Measurements from ENCODE around the gene LRMDA. TPM values are rescaled to one million over a fixed set of nuclear protein-coding genes. Genes with fewer than 3 reads are reported as not detected.

LRMDA gene
- polyA plus RNA-seq, 3 donors = 7.2 to 20.6 (median 14.4) TPM

DNA sequence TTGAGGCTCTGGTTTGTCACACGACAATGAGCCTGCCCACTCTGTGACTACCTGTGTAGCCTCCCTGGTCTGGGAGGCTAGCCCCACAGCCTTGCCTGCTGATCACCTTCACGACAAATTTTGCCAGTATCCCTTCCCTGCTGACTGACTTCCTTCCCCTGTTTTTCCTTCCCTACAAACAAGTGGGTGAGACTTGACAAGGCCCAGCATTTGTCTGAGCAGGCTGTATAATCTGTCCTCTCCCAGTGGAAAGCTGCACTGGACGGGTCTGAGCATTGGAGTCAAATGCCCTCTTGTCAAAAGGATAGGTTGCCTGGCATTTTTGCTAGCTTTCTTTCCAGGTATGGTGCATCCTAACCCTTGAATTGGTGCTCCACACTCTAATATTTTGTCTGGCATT, 1117.7 kb downstream of the LRMDA start:
- WGBS, 3 donors = 77 to 81% (median 77%) methylated on average over 3 of the region's 3 CpGs
- no peak overlapping the region for H3K27ac ChIP-seq (ENCODE audit: low read depth, low read length)

GRCh38 chr10:76550806-76551205, 1119.4 kb downstream of the LRMDA start:
- H3K27ac ChIP-seq (ENCODE audit: low read depth, low read length) = no peak overlapping the region
- 35 to 82% (median 71%) methylated on average over 1 of the region's 1 CpG for WGBS, 3 donors

GRCh38 chr10:76552091-76552873, 1120.9 kb downstream of the LRMDA start:
- no peak overlapping the region for H3K27ac ChIP-seq (ENCODE audit: low read depth, low read length)
- WGBS, 3 donors = 90 to 96% (median 91%) methylated on average over 1 of the region's 1 CpG

GRCh38 chr10:76553263-76554032, 1122.0 kb downstream of the LRMDA start:
- WGBS, 3 donors = 89 to 95% (median 93%) methylated on average over 17 of the region's 17 CpGs
- no peak overlapping the region for H3K27ac ChIP-seq (ENCODE audit: low read depth, low read length)

DNA sequence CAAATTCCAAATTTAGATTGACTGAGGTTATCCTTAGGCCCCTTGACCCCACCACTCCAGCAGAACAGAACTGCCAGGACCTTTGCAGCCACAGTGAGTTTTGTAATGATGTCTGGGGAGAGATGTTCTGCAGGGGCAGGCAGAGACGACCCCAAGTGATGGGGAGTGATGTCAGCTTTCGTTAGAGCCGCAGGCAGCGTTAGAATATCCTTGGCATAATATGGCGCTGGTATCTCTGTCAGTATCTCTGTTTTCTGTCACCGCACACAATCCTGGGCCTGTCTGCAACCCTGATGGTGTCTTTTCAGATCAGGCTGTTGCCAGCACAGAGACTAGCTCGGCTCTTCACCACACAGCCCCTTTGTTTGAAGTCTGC, 1122.6 kb downstream of the LRMDA start:
- 92 to 95% (median 95%) methylated on average over 7 of the region's 7 CpGs for WGBS, 3 donors
- no peak overlapping the region for H3K27ac ChIP-seq (ENCODE audit: low read depth, low read length)

DNA sequence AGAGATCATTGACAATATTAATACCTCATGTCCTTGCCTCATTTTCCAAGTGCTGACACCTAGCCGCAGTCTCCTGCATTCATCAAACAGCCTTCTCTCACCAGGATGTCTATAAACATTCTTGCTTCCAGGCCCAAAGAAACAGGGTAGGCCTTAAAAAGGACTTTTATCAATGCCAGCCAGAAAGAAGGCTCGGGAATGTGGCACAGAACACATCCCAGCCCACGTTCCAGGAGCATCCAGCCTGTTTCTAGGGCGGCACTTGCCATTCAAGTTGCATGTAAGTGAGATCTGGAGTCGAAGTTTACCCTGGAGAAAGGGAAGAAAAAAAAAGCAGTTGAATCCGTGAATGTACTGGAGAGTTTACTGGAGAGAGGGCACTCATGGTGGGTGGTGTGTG, 1123.1 kb downstream of the LRMDA start:
- H3K27ac ChIP-seq (ENCODE audit: low read depth, low read length) = no peak overlapping the region
- WGBS, 3 donors = 92 to 97% (median 93%) methylated on average over 6 of the region's 6 CpGs

DNA sequence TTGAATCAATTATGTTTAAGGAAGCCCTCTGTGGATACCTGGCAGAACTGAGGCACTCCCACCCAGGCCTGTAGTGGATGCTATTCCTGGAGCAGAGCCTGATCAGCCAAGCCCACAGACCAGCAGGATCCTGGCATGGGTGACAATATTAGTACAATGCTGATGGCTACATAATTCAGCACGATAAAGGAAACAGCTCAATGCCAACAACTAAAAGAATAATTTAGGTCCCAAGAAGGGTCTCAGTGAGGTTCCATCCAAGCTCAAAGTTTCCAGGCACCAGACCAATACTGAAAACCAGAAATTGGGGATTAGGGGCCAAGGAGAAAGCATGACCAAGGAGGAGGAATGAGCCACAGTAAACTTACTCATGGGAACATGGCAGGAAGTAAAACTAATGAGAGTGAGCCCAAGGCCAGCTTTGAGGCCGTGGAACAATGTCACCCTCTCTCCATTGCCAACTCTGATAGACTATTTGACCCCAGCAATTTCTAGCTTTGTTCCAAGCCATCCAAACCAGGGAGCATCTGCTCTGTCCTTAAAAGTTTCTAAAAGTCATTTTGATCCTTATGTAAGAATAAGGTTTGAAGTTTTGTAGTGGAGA, 1123.7 kb downstream of the LRMDA start:
- no peak overlapping the region for H3K27ac ChIP-seq (ENCODE audit: low read depth, low read length)
- 28 to 57% (median 44%) methylated on average over 2 of the region's 2 CpGs for WGBS, 3 donors

GRCh38 chr10:76557366-76557765, 1125.9 kb downstream of the LRMDA start:
- 94 to 95% (median 95%) methylated on average over 4 of the region's 4 CpGs for WGBS, 3 donors
- no peak overlapping the region for H3K27ac ChIP-seq (ENCODE audit: low read depth, low read length)

DNA sequence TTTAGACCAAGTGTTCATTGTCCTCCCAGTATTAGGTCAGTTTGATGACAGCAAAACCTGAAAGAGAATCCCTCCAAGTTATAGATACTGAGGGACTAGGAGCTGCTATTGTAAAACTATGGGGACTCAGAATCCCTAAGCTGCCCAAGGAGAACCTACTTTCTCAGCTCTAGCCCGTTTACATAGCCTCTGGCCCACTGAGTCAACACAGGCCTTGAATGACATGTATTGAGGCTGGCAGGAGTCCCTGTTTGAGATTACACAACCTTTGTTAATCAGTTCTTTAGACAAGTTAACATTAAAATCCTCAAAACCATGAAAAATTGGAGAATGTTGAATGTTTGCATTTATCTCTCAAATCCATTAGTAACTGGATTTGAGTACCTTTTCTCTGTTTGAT, 1127.2 kb downstream of the LRMDA start:
- WGBS, 3 donors = 39 to 84% (median 45%) methylated on average over 1 of the region's 1 CpG
- H3K27ac ChIP-seq (ENCODE audit: low read depth, low read length) = no peak overlapping the region

DNA sequence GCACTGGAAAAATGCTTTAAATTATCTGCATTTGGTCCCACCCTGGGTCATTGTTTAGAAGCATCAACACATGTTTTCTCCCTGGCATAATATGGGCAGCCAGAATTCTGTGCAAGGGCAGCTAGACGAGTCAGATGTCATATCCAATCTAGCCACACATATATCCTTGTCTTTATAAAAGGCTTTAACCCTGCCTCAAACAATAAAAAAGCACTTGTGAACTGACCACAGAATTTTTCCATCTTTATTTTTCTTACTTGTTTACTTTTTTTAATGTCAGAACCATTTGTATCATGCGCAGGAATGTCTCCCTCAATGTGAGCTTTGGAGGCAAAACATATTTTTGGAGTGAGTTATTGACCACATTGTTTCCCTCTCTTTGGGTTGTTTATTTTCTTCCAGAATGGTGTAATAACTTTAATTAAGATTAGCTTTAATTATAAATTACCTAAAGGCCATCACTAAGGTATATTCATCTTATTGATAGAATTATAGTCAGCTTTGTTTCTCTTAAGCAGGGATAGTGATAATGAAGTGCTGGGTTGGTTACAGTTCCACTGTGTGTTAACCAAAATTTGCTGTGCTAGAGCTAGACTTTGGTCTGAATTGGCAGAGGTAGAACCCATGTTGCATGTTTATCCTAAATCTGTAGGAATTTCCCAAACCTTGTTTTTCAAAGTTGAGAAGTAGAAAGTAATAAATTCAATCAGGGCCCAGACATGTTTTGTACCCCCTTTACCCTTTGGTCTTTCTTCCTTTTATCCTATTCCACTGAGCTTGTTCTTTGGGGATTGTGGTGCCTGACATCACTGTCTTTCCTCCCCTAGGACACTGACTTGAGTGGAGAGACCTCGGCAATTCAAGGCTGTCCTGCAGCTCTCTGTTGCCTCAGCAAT, 1127.8 kb downstream of the LRMDA start:
- 58 to 79% (median 68%) methylated on average over 3 of the region's 3 CpGs for WGBS, 3 donors

DNA sequence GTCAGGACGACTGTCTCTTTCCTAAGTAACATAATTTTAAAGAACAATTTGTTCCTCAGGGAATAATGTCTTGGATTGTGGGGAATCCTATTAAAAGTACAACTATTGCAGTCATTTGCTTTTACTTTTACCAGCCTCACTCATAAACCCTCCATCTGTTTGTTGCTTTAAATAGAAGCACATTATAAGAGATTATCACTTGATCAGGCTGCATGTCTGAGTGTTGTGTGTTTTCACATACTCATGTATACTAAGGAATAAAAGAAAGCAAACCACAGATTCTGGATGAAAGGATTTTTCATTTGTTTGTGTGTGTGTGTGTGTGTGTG, 1128.4 kb downstream of the LRMDA start:
- 56 to 79% (median 70%) methylated on average over 1 of the region's 1 CpG for WGBS, 3 donors
- no peak overlapping the region for H3K27ac ChIP-seq (ENCODE audit: low read depth, low read length)

More for the DNA sequence above, 1127.8 kb downstream of the LRMDA start:
- H3K27ac ChIP-seq (ENCODE audit: low read depth, low read length) = no peak overlapping the region

GRCh38 chr10:76560338-76560737, 1128.9 kb downstream of the LRMDA start:
- H3K27ac ChIP-seq (ENCODE audit: low read depth, low read length) = no peak overlapping the region
- WGBS, 3 donors = 89 to 91% (median 90%) methylated on average over 5 of the region's 5 CpGs

GRCh38 chr10:76563286-76563685, 1131.9 kb downstream of the LRMDA start:
- H3K27ac ChIP-seq (ENCODE audit: low read depth, low read length) = no peak overlapping the region

DNA sequence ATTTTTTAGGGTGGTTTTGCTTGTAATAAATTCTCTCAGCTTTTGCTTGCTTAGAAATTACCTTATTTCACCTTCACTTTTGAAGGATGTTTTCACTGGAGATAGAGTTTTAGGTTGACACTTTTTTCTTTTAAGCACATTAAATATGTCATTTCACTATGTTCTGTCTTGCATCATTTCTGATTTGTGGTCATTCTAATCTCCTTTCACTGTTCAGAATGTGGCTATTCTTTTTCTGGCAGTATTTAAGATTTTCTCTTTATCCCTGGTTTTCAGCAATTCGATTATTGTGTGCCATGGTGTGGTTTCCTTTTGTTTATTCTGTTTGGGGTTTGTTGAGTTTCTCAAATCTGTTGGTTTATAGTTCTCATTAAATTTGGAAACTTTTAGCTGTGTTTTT, 1140.6 kb downstream of the LRMDA start:
- no peak overlapping the region for H3K27ac ChIP-seq (ENCODE audit: low read depth, low read length)
- WGBS, 3 donors = 89 to 100% (median 93%) methylated on average over 1 of the region's 1 CpG

GRCh38 chr10:76576276-76576962, 1145.0 kb downstream of the LRMDA start:
- WGBS, 3 donors = 56 to 81% (median 75%) methylated on average over 4 of the region's 4 CpGs
- no peak overlapping the region for H3K27ac ChIP-seq (ENCODE audit: low read depth, low read length)

GRCh38 chr10:76577455-76577854, 1146.0 kb downstream of the LRMDA start:
- no peak overlapping the region for H3K27ac ChIP-seq (ENCODE audit: low read depth, low read length)
- 92 to 98% (median 96%) methylated on average over 2 of the region's 2 CpGs for WGBS, 3 donors

DNA sequence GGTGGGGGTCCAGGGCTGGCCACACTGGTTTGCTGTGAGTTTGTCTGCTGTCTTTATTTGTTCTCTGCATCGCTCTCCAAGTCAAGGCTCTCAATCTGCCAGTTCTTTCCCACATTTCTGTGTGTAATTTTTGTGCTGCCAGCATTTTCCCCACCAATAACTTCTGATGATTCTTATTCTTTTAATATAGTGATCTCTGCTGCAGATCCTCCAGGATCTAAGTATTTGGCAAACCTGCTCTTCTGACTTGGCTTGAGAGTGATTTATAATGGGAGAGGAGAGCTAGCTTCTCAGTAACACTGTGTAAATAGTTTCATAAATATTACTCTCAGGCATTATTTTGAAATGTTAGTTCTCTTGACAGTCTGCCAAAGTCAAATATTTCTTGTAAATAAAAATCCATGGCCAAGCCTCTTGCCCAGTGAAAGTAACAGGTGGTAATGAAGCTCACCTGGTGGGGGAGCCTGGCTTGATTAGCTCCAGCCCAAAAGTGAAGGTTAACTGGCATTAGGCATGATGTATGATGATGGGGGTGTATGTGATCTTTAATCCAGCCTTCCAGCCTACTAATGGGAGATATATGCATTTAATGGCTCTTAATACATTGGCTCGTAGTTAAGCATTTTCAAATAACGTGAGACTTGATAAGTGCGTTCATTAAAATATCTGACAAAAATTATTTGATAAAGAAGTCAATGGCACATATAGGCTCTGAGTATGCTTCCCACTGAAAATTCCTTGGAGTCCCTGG, 1150.3 kb downstream of the LRMDA start:
- WGBS, 3 donors = 24 to 89% (median 83%) methylated on average over 4 of the region's 4 CpGs
- no peak overlapping the region for H3K27ac ChIP-seq (ENCODE audit: low read depth, low read length)
